Neural cell (in vitro differentiated cells): ENCODE measurements around the gene KIF5B.

Source experiments
- EP300 ChIP-seq: fragments of 450-650 bp; conservative IDR thresholded peaks from 2 replicates; pipeline ENCODE4 v1.6.1; 2014; ENCODE audit warnings: antibody characterized with exemption, mild to moderate bottlenecking, moderate library complexity; ENCODE audit not compliant: poor library complexity, severe bottlenecking
- MXI1 ChIP-seq: fragments of 450-650 bp; conservative IDR thresholded peaks from 2 replicates; pipeline ENCODE4 v1.6.1; 2014; ENCODE audit warnings: antibody characterized with exemption, mild to moderate bottlenecking; ENCODE audit not compliant: poor library complexity, severe bottlenecking
- POLR2AphosphoS5 ChIP-seq: IDR thresholded peaks from 2 replicates; pipeline ENCODE4 v1.6.1; 2012
- RAD21 ChIP-seq: fragments of 450-650 bp; conservative IDR thresholded peaks from 2 replicates; pipeline ENCODE4 v1.6.1; 2014; ENCODE audit warnings: antibody characterized with exemption, mild to moderate bottlenecking, moderate library complexity
- TAF1 ChIP-seq: IDR thresholded peaks from 2 replicates; pipeline ENCODE4 v1.6.1; 2012; ENCODE audit warnings: low read depth
- TF ChIP-seq, protein P1 (sequence below): fragments of 450-650 bp; IDR thresholded peaks from 2 replicates; pipeline ENCODE4 v1.5.1; 2014; ENCODE audit warnings: antibody characterized with exemption, mild to moderate bottlenecking, moderate library complexity; ENCODE audit not compliant: poor library complexity, severe bottlenecking
- TF ChIP-seq, protein P2 (sequence below): IDR thresholded peaks from 2 replicates; pipeline ENCODE4 v1.6.1; 2012; ENCODE audit warnings: borderline replicate concordance

DNA sequence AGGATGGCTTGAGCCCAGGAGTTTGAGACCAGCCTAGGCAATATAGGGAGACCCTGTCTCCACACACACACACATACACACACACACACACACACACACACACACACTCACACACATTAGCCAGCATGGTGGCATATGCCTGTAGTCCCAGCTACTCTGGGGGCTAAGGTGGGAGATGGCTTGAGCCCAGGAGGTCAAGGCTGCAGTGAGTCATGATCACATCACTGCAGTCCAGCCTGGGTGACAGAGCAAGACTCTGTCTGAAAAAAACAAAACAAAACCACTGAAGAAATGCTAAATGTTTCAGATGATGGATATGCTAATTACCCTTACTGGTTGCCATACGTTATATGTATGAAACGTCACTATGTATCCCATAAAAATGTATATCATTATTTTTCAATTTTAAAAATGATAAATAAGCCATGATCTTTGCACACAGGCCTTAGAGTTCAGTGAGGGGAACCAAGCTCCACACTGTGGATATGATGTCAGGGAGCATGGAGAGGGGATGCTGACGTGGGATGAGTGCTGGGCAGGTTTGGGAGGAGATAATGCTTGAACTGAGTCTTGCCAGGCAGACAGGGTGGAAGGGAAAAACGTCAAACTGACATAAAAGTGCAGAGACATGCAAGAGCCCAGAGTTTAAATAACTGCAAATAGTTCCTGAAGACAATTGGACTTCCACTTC, 81.6 kb downstream of the KIF5B start:
- TF ChIP-seq, protein P1, sequence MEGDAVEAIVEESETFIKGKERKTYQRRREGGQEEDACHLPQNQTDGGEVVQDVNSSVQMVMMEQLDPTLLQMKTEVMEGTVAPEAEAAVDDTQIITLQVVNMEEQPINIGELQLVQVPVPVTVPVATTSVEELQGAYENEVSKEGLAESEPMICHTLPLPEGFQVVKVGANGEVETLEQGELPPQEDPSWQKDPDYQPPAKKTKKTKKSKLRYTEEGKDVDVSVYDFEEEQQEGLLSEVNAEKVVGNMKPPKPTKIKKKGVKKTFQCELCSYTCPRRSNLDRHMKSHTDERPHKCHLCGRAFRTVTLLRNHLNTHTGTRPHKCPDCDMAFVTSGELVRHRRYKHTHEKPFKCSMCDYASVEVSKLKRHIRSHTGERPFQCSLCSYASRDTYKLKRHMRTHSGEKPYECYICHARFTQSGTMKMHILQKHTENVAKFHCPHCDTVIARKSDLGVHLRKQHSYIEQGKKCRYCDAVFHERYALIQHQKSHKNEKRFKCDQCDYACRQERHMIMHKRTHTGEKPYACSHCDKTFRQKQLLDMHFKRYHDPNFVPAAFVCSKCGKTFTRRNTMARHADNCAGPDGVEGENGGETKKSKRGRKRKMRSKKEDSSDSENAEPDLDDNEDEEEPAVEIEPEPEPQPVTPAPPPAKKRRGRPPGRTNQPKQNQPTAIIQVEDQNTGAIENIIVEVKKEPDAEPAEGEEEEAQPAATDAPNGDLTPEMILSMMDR = no peak
- TF ChIP-seq, protein P2, sequence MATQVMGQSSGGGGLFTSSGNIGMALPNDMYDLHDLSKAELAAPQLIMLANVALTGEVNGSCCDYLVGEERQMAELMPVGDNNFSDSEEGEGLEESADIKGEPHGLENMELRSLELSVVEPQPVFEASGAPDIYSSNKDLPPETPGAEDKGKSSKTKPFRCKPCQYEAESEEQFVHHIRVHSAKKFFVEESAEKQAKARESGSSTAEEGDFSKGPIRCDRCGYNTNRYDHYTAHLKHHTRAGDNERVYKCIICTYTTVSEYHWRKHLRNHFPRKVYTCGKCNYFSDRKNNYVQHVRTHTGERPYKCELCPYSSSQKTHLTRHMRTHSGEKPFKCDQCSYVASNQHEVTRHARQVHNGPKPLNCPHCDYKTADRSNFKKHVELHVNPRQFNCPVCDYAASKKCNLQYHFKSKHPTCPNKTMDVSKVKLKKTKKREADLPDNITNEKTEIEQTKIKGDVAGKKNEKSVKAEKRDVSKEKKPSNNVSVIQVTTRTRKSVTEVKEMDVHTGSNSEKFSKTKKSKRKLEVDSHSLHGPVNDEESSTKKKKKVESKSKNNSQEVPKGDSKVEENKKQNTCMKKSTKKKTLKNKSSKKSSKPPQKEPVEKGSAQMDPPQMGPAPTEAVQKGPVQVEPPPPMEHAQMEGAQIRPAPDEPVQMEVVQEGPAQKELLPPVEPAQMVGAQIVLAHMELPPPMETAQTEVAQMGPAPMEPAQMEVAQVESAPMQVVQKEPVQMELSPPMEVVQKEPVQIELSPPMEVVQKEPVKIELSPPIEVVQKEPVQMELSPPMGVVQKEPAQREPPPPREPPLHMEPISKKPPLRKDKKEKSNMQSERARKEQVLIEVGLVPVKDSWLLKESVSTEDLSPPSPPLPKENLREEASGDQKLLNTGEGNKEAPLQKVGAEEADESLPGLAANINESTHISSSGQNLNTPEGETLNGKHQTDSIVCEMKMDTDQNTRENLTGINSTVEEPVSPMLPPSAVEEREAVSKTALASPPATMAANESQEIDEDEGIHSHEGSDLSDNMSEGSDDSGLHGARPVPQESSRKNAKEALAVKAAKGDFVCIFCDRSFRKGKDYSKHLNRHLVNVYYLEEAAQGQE = no peak
- TF ChIP-seq POLR2AphosphoS5 (no peak), RAD21 (no peak), TAF1 (no peak), EP300 (no peak), MXI1 (no peak)
